DMS114 treated with DMSO at 0.1 percent for 48 hours (cell line): ENCODE measurements around the gene ZNF333.
"Not testable (repeated sequence)": the region's sequence is repeated elsewhere in the genome, so short reads cannot be mapped to it uniquely, and the experiment has no call there.

Source experiments
- DNase-seq: peaks from one replicate; lab custom pipeline; 2025; ENCODE audit not compliant: unreplicated experiment; lab: John Stamatoyannopoulos, UW

The ZNF333 gene

GRCh38 chr19:14695471-14695870 lies 5.6 kb downstream of the ZNF333 start:
- DNase-seq, result no peak

- DNase-seq, result no peak
Measured at GRCh38 chr19:14699641-14700040, 9.8 kb downstream of the ZNF333 start.

GRCh38 chr19:14700711-14701375 lies 11.0 kb downstream of the ZNF333 start:
- DNase-seq, result no peak

GRCh38 chr19:14703833-14704232 lies 14.0 kb downstream of the ZNF333 start:
- no peak for DNase-seq

- DNase-seq, result no peak
Measured at GRCh38 chr19:14704450-14704849, 14.6 kb downstream of the ZNF333 start.

GRCh38 chr19:14715841-14716240 lies 26.0 kb downstream of the ZNF333 start:
- no peak for DNase-seq

GRCh38 chr19:14718522-14719116 lies 28.8 kb downstream of the ZNF333 start:
- DNase-seq, result no peak

- no peak for DNase-seq
Measured at GRCh38 chr19:14719162-14719561, 29.3 kb downstream of the ZNF333 start.

GRCh38 chr19:14722127-14722526 lies 32.3 kb downstream of the ZNF333 start:
- DNase-seq, result no peak

- no peak for DNase-seq
Measured at GRCh38 chr19:14728595-14728994, 38.7 kb downstream of the ZNF333 start.

- no peak for DNase-seq
Measured at GRCh38 chr19:14731200-14731599, 41.4 kb downstream of the ZNF333 start.

GRCh38 chr19:14732510-14732909 lies 42.7 kb downstream of the ZNF333 start:
- DNase-seq, result no peak

GRCh38 chr19:14733574-14733973 lies 43.7 kb downstream of the ZNF333 start:
- no peak for DNase-seq

GRCh38 chr19:14735915-14736314 lies 46.1 kb downstream of the ZNF333 start:
- DNase-seq, result no peak

GRCh38 chr19:14746886-14747285 lies 57.0 kb downstream of the ZNF333 start:
- no peak for DNase-seq

- no peak for DNase-seq
Measured at GRCh38 chr19:14748601-14749000, 58.8 kb downstream of the ZNF333 start.

- no peak for DNase-seq
Measured at GRCh38 chr19:14758816-14759215, 69.0 kb downstream of the ZNF333 start.

GRCh38 chr19:14761607-14762006 lies 71.8 kb downstream of the ZNF333 start:
- DNase-seq, result no peak

GRCh38 chr19:14762111-14762510 lies 72.3 kb downstream of the ZNF333 start:
- DNase-seq, result no peak

GRCh38 chr19:14763497-14764145 lies 73.8 kb downstream of the ZNF333 start:
- no peak for DNase-seq

- DNase-seq, result no peak
Measured at GRCh38 chr19:14764401-14764800, 74.6 kb downstream of the ZNF333 start.

- DNase-seq, result not testable (repeated sequence)
Measured at GRCh38 chr19:14765403-14765802, 75.6 kb downstream of the ZNF333 start.
